HepG2 (cell line): Measurements from ENCODE around the gene CLASP2.

ENCODE experiments used
- BHLHE40 ChIP-seq: IDR thresholded peaks from 2 replicates; pipeline ENCODE4 v1.6.1; 2011; ENCODE audit warnings: low read length, improper control_type of control experiment
- MYNN ChIP-seq: sonication (generic); formaldehyde crosslinking; IDR thresholded peaks from 2 replicates; pipeline ENCODE4 v1.4.0; 2020; ENCODE audit warnings: mild to moderate bottlenecking, low read depth, missing genetic modification reagents
- POLR2AphosphoS5 ChIP-seq: IDR thresholded peaks from 2 replicates; pipeline ENCODE4 v1.6.1; 2012; ENCODE audit warnings: low read depth, low read length
- REPIN1 ChIP-seq: sonication (generic); formaldehyde crosslinking; IDR thresholded peaks from 2 replicates; pipeline ENCODE4 v1.8.0; 2022; ENCODE audit warnings: missing genetic modification reagents, low read depth, mild to moderate bottlenecking, borderline replicate concordance
- SIN3A ChIP-seq: IDR thresholded peaks from 2 replicates; pipeline ENCODE4 v1.6.1; 2011; ENCODE audit warnings: low read depth, mild to moderate bottlenecking, control low read depth, low read length, borderline replicate concordance
- ZFP1 ChIP-seq: IDR thresholded peaks from 2 replicates; pipeline ENCODE4 v1.6.1; 2016
- ZNF747 ChIP-seq: sonication (generic); formaldehyde crosslinking; IDR thresholded peaks from 2 replicates; pipeline ENCODE4 v1.8.1; 2023; ENCODE audit warnings: missing genetic modification reagents, mild to moderate bottlenecking, borderline replicate concordance

- TF ChIP-seq BHLHE40 (no peak), POLR2AphosphoS5 (no peak), SIN3A (no peak), MYNN (CRISPR knock-in tag) (no peak), ZFP1 (no peak), REPIN1 (CRISPR knock-in tag) (no peak), ZNF747 (no peak)
Observed at GRCh38 chr3:33758281-33758680, 40.2 kb upstream of the CLASP2 start.
